Testis (tissue), 3 donors: ENCODE data around the gene AARS2. TPM values are rescaled to one million over a fixed set of nuclear protein-coding genes. Genes with fewer than 3 reads are reported as not detected.

Experiments used
- DNase-seq: peaks from one replicate; pipeline ENCODE4 v3.0.0-alpha.2; 2019
- H3K27ac ChIP-seq, 2 donors: fragments of 200-600 bp; sonication (generic); one replicate each; pipeline ENCODE4 v1.5.1; 2019
- H3K27me3 ChIP-seq: fragments of 200-600 bp; sonication (generic); one replicate; pipeline ENCODE4 v1.5.1; 2019
- H3K36me3 ChIP-seq: fragments of 200-600 bp; sonication (generic); one replicate; pipeline ENCODE4 v1.5.1; 2017; ENCODE audit warnings: low read depth; ENCODE audit errors: missing control alignments
- H3K4me1 ChIP-seq: fragments of 200-600 bp; sonication (generic); one replicate; pipeline ENCODE4 v1.5.1; 2019
- H3K4me3 ChIP-seq, 2 donors: fragments of 200-600 bp; sonication (generic); one replicate each; pipeline ENCODE4 v1.5.1; 2017 to 2019
- H3K9me3 ChIP-seq: fragments of 200-600 bp; sonication (generic); one replicate; pipeline ENCODE4 v1.5.1; 2017
- POLR2A ChIP-seq: fragments of 450-650 bp; IDR thresholded peaks from one replicate; pipeline ENCODE4 v1.6.1; 2017; ENCODE audit warnings: antibody characterized with exemption, mild to moderate bottlenecking, moderate library complexity
- WGBS, 2 donors: methylation state at CpG; one replicate each; pipeline ENCODE4 v1.1.5; 2018; 5-methylcytosine and 5-hydroxymethylcytosine counted together
- intact Hi-C: fragments of 100-400 bp; cut with DNase I; formaldehyde crosslinking; loops from one replicate; pipeline ENCODE4 v1.15.1; 2023; ENCODE audit warnings: low total_unique reads
- polyA plus RNA-seq: library from polyadenylated mRNA; stranded (reverse); fragments of 350-450 nt; fragmentation: Illumina TruSeq; extraction: RNeasy Lipid Tissue Mini Kit (QIAGEN cat#74804); gene quantifications from one replicate; pipeline ENCODE4 v1.2.3, GENCODE V29; 2014; ENCODE audit warnings: low read depth, low replicate concordance; ENCODE audit not compliant: insufficient read depth
- total RNA-seq, 2 donors: library from RNA; depleted of rRNA; stranded (reverse); fragments of >200 nt; gene quantifications; one replicate each; pipeline ENCODE4 v1.2.3, GENCODE V29; 2016
- TF ChIP-seq, protein P1 (sequence below), 3 experiments: fragments of 450-650 bp in 2 of 3; fragments of 200-600 bp in 1 of 3; sonication (generic) in 1 of 3; IDR thresholded peaks; one replicate each; pipeline ENCODE4 v1.5.1; 2016 to 2019; ENCODE audit warnings: antibody characterized with exemption in 3 of 3, mild to moderate bottlenecking in 2 of 3, moderate library complexity in 1 of 3

The AARS2 gene
- total and polyA plus RNA-seq, 3 donors from 2014 or later: 6.2 to 14.6 (median 13.4) TPM

DNA sequence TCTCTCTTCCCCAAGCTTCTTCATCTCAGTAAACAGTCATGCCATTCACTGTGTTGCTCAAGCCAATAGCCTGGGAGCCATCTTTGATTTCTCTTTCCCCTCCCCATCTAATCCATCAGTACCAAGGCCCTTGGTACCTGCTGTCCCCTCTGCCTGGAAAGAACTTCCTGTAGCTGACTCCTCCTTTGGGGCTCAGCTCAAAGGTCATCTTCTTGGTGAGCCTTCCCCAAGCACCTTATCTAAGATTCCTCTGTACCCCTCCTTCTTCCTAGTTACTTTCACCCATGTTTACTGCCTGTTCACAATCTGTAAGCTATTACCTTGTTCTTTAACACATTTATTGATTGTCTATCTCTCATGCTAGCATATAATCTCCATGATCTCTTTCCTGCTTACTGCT lies 3.5 kb downstream of the AARS2 start:
- DNase-seq: no peak
- Histone ChIP-seq H3K27ac (no peak overlapping the region), H3K4me1 (peaks cover 7% of the 10 kb centered on the region), H3K36me3 (no peaks in the 10 kb centered on the region), H3K4me3 (no peak overlapping the region), H3K9me3 (no peaks in the 10 kb centered on the region), H3K27me3 (no peaks in the 10 kb centered on the region)
- TF ChIP-seq POLR2A: no peak
- TF ChIP-seq, protein P1, sequence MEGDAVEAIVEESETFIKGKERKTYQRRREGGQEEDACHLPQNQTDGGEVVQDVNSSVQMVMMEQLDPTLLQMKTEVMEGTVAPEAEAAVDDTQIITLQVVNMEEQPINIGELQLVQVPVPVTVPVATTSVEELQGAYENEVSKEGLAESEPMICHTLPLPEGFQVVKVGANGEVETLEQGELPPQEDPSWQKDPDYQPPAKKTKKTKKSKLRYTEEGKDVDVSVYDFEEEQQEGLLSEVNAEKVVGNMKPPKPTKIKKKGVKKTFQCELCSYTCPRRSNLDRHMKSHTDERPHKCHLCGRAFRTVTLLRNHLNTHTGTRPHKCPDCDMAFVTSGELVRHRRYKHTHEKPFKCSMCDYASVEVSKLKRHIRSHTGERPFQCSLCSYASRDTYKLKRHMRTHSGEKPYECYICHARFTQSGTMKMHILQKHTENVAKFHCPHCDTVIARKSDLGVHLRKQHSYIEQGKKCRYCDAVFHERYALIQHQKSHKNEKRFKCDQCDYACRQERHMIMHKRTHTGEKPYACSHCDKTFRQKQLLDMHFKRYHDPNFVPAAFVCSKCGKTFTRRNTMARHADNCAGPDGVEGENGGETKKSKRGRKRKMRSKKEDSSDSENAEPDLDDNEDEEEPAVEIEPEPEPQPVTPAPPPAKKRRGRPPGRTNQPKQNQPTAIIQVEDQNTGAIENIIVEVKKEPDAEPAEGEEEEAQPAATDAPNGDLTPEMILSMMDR (IDR thresholded peaks at IDR 0.05): no peak
- intact Hi-C loops: no loop called here

DNA sequence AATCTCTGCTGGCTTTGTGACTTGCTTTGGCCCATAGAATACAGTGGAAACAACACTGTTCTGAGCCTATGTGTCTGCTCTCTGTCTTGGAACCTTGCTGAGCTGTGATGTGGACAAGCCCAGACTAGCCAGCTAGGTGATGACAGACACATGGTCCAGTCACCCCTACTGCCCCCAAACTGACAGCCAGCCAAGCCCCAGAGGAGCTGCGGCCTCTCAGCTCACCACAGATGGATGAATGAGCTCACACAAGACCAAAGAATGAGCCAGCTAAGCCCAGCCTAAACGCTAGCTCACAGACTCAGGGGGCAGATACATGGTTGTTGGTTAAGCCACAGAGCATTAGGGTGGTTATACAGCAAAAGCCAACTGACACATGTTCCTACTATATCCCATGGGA lies 4.1 kb downstream of the AARS2 start:
- no peak overlapping the region for H3K27ac ChIP-seq
- no peak for TF ChIP-seq POLR2A
- TF ChIP-seq, protein P1 (IDR thresholded peaks at IDR 0.05): no peak
- H3K36me3 ChIP-seq: no peaks in the 10 kb centered on the region
- 94 to 95% methylated on average over 2 of the region's 2 CpGs for WGBS, 2 donors
- intact Hi-C loops: no loop called here
- DNase-seq: no peak
- H3K4me3 ChIP-seq: no peak overlapping the region
- no peaks in the 10 kb centered on the region for H3K9me3 ChIP-seq
- H3K27me3 ChIP-seq: no peaks in the 10 kb centered on the region
- peaks cover 7% of the 10 kb centered on the region for H3K4me1 ChIP-seq

DNA sequence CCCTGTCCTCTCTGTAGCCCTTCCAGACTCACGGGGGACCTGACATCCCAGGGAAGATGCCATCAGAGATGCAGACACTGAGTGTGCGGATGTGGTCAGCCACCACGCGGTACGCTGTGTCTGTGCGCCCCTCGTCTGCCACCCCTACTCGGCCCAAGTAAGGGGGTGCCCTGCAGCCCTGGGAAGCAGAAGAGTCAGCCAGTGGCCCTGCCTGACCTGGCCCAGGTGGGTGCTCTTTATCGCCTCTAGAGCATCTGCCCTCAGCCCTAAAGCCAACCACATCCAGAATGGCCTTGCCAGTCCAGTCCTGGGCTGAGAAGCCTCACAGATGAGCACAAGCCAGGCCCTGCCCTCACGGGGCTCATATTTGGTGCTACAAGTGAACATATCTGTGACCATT lies 5.9 kb downstream of the AARS2 start:
- intact Hi-C loops: no loop called here
- Histone ChIP-seq H3K4me1 (peaks cover 3% of the 10 kb centered on the region), H3K9me3 (no peaks in the 10 kb centered on the region), H3K27me3 (no peaks in the 10 kb centered on the region), H3K27ac (no peak overlapping the region), H3K36me3 (no peaks in the 10 kb centered on the region), H3K4me3 (no peak overlapping the region)
- WGBS, 2 donors: 90 to 92% methylated on average over 8 to 10 of the region's 10 CpGs
- TF ChIP-seq, protein P1 (IDR thresholded peaks at IDR 0.05): no peak
- no peak for TF ChIP-seq POLR2A
- DNase-seq: no peak

DNA sequence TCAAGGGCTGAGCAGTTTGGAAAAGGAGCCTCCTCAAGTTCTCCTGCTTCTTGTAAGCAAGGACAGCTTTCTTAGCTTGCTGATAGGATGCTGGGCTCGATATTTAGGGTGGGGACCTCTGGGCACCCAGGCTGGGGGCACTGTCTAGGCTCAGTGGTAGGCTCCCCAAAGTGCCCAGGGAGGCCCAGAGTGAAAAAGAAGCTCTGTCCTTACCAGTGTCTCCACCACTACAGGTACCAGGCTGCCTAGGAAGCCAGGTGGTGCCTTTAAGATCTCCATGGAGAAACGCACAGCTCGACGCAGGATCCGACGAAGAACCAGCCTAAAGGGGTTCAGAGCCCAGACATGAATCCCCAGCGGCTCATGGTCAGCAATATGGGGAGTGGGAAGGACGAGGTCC lies 6.4 kb downstream of the AARS2 start:
- Histone ChIP-seq H3K27me3 (no peaks in the 10 kb centered on the region), H3K4me1 (no peaks in the 10 kb centered on the region), H3K36me3 (no peaks in the 10 kb centered on the region), H3K9me3 (no peaks in the 10 kb centered on the region), H3K4me3 (no peak overlapping the region), H3K27ac (no peak overlapping the region)
- intact Hi-C loops: no loop called here
- DNase-seq: no peak
- TF ChIP-seq, protein P1 (IDR thresholded peaks at IDR 0.05): no peak
- TF ChIP-seq POLR2A: no peak
- 84 to 92% methylated on average over 7 to 8 of the region's 8 CpGs for WGBS, 2 donors

DNA sequence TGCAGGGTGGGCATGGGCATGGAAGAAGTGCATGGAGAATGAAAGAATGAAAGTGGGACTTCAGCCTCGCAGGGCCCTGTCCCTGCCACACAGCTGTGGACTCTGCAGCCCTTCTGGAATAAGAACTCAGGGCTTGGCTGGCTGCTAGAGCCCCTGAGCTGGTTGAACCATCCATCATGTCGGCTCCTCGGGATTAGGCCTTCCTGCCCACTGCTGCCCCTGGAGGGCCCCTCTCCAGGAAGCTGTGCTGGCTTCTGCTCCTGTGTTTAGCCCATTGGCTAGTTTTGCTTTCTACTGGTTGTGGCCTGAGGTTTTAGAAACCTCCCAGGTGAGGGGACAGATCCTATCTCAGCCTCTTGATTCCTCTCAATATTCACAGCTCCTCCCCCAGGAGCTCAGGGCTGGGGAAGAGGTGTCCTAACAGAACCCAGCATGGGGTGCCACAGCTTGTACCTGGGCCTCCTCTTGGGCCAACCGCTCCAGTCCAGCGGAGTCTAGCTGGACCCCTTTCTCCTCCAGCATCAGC lies 7.9 kb downstream of the AARS2 start:
- TF ChIP-seq, protein P1 (IDR thresholded peaks at IDR 0.05): no peak
- no peak for TF ChIP-seq POLR2A
- intact Hi-C loops: no loop called here
- Histone ChIP-seq H3K4me3 (no peak overlapping the region), H3K36me3 (no peaks in the 10 kb centered on the region), H3K4me1 (no peaks in the 10 kb centered on the region), H3K27me3 (no peaks in the 10 kb centered on the region), H3K9me3 (no peaks in the 10 kb centered on the region), H3K27ac (no peak overlapping the region)
- no peak for DNase-seq
- 91 to 94% methylated on average over 2 to 5 of the region's 5 CpGs for WGBS, 2 donors
